ENCODE data around the gene CENPC.

The CENPC gene, protein sequence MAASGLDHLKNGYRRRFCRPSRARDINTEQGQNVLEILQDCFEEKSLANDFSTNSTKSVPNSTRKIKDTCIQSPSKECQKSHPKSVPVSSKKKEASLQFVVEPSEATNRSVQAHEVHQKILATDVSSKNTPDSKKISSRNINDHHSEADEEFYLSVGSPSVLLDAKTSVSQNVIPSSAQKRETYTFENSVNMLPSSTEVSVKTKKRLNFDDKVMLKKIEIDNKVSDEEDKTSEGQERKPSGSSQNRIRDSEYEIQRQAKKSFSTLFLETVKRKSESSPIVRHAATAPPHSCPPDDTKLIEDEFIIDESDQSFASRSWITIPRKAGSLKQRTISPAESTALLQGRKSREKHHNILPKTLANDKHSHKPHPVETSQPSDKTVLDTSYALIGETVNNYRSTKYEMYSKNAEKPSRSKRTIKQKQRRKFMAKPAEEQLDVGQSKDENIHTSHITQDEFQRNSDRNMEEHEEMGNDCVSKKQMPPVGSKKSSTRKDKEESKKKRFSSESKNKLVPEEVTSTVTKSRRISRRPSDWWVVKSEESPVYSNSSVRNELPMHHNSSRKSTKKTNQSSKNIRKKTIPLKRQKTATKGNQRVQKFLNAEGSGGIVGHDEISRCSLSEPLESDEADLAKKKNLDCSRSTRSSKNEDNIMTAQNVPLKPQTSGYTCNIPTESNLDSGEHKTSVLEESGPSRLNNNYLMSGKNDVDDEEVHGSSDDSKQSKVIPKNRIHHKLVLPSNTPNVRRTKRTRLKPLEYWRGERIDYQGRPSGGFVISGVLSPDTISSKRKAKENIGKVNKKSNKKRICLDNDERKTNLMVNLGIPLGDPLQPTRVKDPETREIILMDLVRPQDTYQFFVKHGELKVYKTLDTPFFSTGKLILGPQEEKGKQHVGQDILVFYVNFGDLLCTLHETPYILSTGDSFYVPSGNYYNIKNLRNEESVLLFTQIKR

DNA sequence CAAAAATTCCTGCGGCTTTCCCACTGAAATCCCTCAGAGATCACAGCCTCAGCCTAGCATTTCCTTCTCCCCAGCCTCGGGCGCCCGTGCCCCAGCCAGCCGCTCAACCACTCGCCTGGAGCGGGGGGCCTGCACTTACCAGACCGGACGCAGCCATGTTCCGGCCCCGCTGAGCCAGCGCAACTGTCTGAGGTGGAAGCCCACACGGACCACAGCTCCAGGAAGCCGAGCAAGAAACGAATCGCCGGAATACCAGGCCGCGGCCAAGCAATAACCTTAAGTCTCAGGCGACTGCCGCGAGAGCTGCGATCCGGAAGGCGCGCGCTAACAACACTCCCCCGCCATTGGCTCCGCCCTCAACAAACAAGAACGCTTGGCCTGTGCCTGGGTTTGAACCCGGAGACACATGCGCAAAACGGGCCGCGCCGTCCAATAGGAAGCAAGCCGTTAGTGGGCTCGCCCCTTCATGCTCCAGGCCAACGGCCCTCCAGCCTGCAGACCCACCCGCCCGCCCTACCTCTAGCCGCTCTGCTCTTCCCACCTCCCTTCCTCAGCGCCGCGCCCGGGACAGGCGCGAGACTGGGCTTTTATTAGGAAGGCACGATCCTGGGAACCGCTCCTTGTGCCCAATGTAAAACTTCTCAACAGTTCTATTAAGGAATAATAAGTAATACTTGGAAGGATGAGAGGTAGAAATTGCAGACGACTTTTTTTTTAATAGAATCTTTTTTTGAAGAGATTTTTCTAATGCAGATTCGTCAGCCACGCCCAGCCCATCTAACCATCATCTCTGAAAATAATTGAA is at the start of gene CENPC:
Gene CENPC (minus strand): TSS at position 305 of the 805 bp plus-strand sequence. CDS start 148 bp downstream, at position 157.
- DNase-seq (ENCODE audit: low spot score): peak; percentile 98

DNA sequence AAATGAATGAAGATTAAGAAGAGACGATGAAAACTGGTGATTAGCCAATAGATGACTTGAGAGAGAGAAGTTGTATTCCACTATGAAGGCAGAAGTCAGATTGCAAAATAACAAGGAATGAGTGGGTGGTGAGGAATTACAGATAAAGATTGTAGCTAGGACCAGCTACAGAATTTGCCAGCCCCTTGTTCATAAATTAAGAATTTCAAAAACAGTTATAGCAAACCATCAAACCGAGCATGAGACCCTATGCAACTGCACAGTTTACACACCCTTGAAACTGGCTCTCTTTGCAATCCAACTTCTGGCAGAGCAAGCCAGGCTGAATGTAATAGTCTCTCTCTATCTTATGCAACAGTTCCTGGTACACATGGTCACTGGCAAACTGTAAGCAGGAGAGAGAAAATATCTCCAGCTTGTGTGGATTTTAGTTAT is 48.5 kb upstream of the CENPC start:
- no peak for DNase-seq (ENCODE audit: low spot score)

GRCh38 chr4:67587156-67587555 is 41.9 kb upstream of the CENPC start:
- no peak for DNase-seq (ENCODE audit: low spot score)

DNA sequence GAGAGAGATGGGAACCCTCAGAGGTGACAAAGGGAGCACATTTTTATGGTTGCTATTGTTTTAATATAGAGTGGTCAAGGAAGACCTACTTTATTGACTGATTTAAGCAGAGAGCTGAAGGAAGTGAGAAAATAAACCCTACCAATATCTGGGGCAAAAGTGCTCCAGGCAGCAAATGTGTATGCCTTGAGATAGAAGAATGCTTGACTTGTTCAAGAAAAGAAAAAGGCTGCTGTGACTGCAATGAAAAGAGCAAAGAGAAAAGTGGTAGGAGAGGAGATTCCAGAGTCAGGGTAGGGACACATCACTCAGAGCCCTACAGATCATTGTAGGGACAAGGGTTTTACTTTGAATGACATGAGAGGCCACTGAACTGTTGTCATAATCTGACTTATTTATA is 39.2 kb upstream of the CENPC start:
- no peak for DNase-seq (ENCODE audit: low spot score)

DNA sequence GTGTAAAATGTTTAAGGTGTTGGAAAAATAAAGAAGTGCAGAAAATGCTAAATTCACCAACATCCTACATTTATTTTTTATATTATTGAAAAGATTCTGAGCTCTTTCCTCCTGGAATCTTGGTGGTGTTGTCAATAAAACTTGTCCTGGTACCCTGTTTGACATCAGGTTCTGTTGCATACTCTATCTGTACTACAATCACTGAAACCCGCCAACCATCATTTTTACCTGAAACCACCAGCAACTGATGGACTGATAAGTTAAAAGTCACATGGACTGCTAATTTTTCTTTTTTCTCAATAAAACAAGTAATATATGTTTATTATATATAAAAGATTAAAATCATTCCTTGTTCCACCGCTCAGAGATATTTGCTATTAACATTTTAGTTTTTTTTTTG is 36.6 kb upstream of the CENPC start:
- no peak for DNase-seq (ENCODE audit: low spot score)

GRCh38 chr4:67581208-67581857 is 36.0 kb upstream of the CENPC start:
- DNase-seq (ENCODE audit: low spot score): no peak

DNA sequence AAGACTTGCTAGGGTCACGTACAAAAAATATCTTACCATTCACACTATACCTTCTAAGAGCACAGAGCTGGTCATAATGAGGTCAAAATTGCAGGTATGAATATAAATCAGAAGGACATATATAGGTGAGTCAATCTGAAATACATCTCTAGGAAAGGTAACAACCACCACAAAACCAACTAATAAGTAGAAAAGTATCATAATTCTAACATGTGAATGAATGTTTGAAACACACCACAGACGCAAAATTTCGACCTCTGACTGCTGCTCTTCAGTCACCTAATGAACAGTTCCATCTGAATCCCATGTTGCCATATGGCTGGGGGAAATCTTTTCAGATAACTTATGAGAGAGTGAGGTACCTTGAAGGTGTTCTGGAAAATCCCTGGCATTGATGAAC is 35.3 kb upstream of the CENPC start:
- DNase-seq (ENCODE audit: low spot score): no peak

GRCh38 chr4:67576538-67576937 is 31.2 kb upstream of the CENPC start:
- no peak for DNase-seq (ENCODE audit: low spot score)

DNA sequence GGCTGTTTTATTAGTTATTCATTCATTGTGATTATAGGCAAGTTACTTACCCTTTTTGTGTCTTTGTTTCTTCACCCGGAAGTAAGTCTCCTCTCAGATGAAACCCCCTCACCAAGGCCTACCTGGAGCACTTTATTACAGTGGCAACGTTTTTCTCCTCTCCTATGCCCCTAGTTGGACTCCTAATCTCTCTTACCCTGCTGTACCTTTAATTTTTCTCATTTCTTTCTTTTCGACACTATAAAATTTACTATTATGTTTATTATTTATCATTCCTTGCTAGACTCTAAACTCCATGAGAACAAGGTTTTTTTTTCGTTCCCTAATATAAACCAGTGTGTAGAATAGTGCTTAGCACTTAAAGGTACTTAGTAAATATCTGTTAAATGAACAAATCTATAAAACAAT is 30.8 kb upstream of the CENPC start:
- no peak for DNase-seq (ENCODE audit: low spot score)

GRCh38 chr4:67575232-67576058 is 30.1 kb upstream of the CENPC start:
- DNase-seq (ENCODE audit: low spot score): no peak

- no peak for DNase-seq (ENCODE audit: low spot score)
These were observed 27.9 kb upstream of the CENPC start for GRCh38 chr4:67573193-67573592.

DNA sequence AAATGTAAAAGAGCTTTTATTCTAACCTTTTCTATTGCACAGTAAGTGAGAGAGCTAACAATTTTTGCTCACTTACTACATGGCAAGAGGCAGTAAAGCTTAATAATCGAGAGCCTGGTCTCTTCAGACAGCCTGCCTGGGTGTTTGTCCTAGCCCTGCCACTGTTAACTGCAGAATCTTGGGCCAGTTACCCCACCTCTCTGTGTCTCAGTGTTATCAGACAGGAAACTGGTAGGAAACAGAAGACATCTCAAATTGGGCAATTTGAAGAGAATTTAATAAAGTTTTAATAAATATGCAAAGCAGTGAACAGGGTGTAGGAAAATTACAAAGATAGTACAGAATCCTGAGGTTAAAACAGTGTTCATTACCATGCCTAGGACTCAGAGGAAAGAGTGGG is 26.7 kb upstream of the CENPC start:
- no peak for DNase-seq (ENCODE audit: low spot score)

DNA sequence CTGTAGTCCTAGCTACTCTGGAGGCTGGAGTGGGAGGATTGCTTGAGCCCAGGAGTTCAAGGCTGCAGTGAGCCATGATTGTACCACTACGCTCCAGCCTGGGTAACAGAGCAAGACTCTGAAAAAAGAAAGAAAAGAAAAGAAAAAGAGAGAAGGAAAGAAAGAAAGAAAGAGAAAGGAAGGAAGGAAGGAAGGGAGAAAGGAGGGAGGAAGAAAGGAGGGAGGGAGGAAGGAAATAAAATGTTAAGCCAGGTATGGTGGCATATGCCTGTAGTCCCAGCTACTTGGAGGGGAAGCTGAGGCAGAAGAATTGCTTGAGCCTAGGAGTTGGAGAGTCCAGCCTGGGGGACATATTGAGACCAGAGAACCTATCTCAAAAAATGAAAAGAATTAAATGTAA is 25.2 kb upstream of the CENPC start:
- DNase-seq (ENCODE audit: low spot score): no peak

DNA sequence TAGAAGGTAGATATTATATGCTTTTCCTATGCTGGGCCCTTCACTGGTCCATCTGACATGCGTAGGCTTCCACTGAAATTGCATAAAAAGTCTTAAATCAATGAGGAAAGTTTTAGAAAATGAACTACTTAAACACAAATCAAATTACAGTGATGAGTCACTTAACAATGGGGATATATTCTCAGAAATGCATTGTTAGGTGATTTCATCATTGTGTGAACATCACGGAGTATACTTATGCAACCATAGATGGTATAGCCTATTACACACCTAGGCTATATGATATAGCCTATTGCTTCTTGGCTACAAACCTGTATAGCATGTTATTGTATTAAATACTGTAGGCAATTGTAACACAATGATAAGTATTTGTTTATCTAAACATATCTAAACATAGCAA is 23.5 kb upstream of the CENPC start:
- DNase-seq (ENCODE audit: low spot score): no peak

- DNase-seq (ENCODE audit: low spot score): no peak
These were observed 21.0 kb upstream of the CENPC start for GRCh38 chr4:67566335-67566734.

DNA sequence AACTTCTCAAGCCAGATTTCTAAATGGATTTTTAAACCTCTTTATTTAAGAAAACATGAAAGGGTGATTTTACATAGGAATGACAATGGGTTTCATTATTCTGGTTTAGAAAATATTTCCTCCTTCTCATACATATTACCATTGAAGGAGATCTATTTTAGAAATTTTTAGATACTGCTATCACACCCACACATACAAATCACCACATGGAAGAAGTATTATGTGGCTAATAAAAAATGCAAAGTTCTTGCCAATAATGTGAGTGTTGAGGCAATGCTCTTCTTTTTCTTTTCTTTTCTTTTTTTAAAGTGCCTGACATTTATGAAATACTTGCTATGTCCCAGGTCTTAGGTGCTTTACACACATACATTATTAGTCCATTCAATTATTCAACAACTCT is 20.0 kb upstream of the CENPC start:
- DNase-seq (ENCODE audit: low spot score): no peak

DNA sequence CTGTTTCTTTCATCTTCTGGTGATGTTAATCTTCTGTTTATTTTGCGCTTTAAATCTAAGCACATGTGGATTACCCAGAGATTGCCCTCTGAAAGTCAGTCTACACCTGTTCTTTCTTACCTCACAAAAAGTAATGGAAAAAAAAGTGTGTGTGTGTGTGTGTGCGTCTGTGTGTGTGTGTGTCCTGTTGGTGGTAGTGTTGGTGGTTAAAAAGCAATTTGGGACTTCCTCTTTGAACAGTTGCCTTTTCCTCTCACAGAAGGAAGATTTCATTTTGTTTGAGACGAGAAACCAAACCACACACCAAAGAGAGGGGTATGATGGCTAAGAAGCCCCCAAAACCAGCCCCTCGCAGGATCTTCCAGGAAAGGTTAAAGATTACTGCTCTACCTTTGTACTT is 13.2 kb upstream of the CENPC start, which contains the start of gene STAP1:
Gene STAP1 (plus strand): TSS at position 235 of the 400 bp plus-strand sequence. CDS start 83 bp downstream, at position 318.
- DNase-seq (ENCODE audit: low spot score): no peak

- DNase-seq (ENCODE audit: low spot score): no peak
These were observed 11.1 kb upstream of the CENPC start for GRCh38 chr4:67556436-67556835.

DNA sequence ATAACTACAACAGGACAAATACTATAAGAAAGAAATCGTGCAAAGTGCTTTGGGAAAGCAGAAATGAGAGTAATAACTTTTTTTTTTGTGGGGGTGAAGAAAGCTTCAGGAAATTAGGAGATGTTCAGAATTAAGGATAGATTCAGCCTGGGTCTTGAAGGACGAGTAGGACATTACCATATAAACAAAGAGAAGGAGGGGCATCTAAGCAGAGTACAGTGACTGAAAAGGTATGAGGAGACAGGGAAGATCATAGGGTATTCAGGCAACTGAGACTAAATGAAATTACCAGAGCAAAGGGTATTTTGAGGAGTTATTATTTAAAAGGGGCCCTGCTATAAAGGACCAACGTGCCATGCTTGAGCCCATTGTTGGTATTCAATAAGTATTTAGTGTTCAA is 10.1 kb upstream of the CENPC start:
- DNase-seq (ENCODE audit: low spot score): no peak

DNA sequence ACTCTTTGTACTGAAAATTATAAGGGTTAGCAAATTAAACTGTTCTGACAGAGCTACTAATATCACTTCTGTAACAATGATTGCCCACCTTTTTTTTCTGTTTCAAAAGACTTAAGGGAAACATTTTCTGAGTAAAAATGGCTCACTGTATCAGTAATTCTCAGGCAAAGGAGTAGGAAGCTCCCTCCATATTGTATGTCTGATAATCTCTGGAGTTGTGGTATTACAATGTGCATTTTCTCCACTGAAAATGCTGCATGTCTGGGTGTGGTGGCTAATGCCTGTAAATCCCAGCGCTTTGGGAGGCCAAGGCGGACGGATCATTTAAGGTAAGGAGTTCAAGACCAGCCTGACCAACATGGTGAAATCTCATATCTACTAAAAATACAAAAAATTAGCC is 8.8 kb upstream of the CENPC start:
- no peak for DNase-seq (ENCODE audit: low spot score)
